HepG2 (cell line): ENCODE measurements around the gene IQGAP3. TPM values are rescaled to one million over a fixed set of nuclear protein-coding genes. Genes with fewer than 3 reads are reported as not detected.

Source experiments
- ATAC-seq: fragments of 200-7000 bp; cut with Tn5 transposase; 3 replicates; pipeline ENCODE4 v1.9.1; 2020; ENCODE audit warnings: mild to moderate bottlenecking, moderate library complexity
- BruUV-seq: library from RNA; stranded (reverse); fragments of 400-500 nt; replicated peaks from 2 replicates; lab custom pipeline; 2021; lab: Mats Ljungman, UMichigan
- CTCF ChIA-PET: fragments of 300-600 bp; formaldehyde crosslinking; extraction: SDS; loops from one replicate; lab custom pipeline; 2021; ENCODE audit warnings: low total read pairs, inconsistent platforms, low intra/inter-chr PET ratio; lab: Yijun Ruan, JAX
- POLR2A ChIA-PET: fragments of 350-600 bp; sonication (Branson Sonifier 250); formaldehyde crosslinking; loops from one replicate; lab custom pipeline; 2020; ENCODE audit warnings: antibody characterized with exemption, inconsistent platforms; lab: Yijun Ruan, JAX
- DNase-seq: peaks from one replicate; pipeline ENCODE4 v3.0.0-alpha.2; 2015; ENCODE audit warnings: low spot score
- FAIRE-seq: peaks from 3 replicates; lab custom pipeline; 2011; peaks lifted over from hg19 to GRCh38; lab: Jason Lieb, UNC
- H2AFZ ChIP-seq: one replicate; pipeline ENCODE4 v1.6.1; 2011; ENCODE audit warnings: low read length, inconsistent platforms
- H3K27ac ChIP-seq: fragments of 300-600 bp; 3 replicates; pipeline ENCODE4 v1.8.0; 2011; ENCODE audit warnings: mixed run types, mild to moderate bottlenecking, mixed read lengths, low read length, inconsistent platforms; ENCODE audit not compliant: insufficient read depth; ENCODE audit errors: extremely low read length
- H3K27me3 ChIP-seq, 2 experiments: fragments of 200-600 bp in 1 of 2; 2 replicates in 1 of 2; 3 replicates in 1 of 2; pipeline versions ENCODE4 v1.6.0 to v1.8.0; 2011; ENCODE audit warnings: low read length in 2 of 2, mild to moderate bottlenecking in 2 of 2, moderate library complexity in 2 of 2, inconsistent platforms in 1 of 2; ENCODE audit not compliant: insufficient read depth in 2 of 2, control insufficient read depth in 1 of 2
- H3K36me3 ChIP-seq, 2 experiments: fragments of 200-600 bp in 1 of 2; replicated peaks in 1 of 2; 2 replicates in 1 of 2; 3 replicates in 1 of 2; pipeline versions ENCODE4 v1.5.1 to v1.8.0; 2011; ENCODE audit warnings: low read length in 2 of 2, inconsistent platforms in 1 of 2; ENCODE audit not compliant: insufficient read depth in 2 of 2, control insufficient read depth in 1 of 2
- H3K4me1 ChIP-seq: 2 replicates; pipeline ENCODE4 v1.5.1; 2012; ENCODE audit warnings: low read length, inconsistent platforms; ENCODE audit not compliant: insufficient read depth
- H3K4me2 ChIP-seq: 2 replicates; pipeline ENCODE4 v1.6.0; 2011; ENCODE audit warnings: low read depth, low read length, inconsistent platforms
- H3K4me3 ChIP-seq, 3 experiments: fragments of 200-600 bp in 1 of 3; sonication (generic), shearing (Covaris generic) in 1 of 3; replicated peaks in 1 of 3; 2 replicates each; pipeline ENCODE4 v1.5.1; 2011 to 2016; ENCODE audit warnings: low read length in 3 of 3, inconsistent platforms in 2 of 3, low read depth in 2 of 3, mild to moderate bottlenecking in 2 of 3, control low read depth in 1 of 3, mixed read lengths in 1 of 3; ENCODE audit not compliant: insufficient read depth in 1 of 3
- H3K79me2 ChIP-seq: one replicate; pipeline ENCODE4 v1.6.1; 2011; ENCODE audit warnings: low read length, inconsistent platforms; ENCODE audit not compliant: insufficient read depth
- H3K9ac ChIP-seq: 2 replicates; pipeline ENCODE4 v1.6.0; 2011; ENCODE audit warnings: mild to moderate bottlenecking, low read depth, low read length, inconsistent platforms; ENCODE audit not compliant: insufficient read depth
- H3K9me3 ChIP-seq: 2 replicates; pipeline ENCODE4 v1.5.1; 2012; ENCODE audit warnings: mild to moderate bottlenecking, low read length
- H4K20me1 ChIP-seq: 2 replicates; pipeline ENCODE4 v1.6.0; 2011; ENCODE audit warnings: inconsistent platforms, mild to moderate bottlenecking, low read length, moderate library complexity; ENCODE audit not compliant: insufficient read depth
- ATAD3A ChIP-seq: sonication (generic); formaldehyde crosslinking; IDR thresholded peaks from 2 replicates; pipeline ENCODE4 v1.4.0; 2020; ENCODE audit warnings: missing genetic modification reagents
- CREM ChIP-seq, 2 experiments: sonication (generic) in 1 of 2; formaldehyde crosslinking in 1 of 2; IDR thresholded peaks; 2 replicates each; pipeline versions ENCODE4 v1.4.0 to v1.6.1; 2016 to 2020; ENCODE audit warnings: antibody characterized with exemption in 1 of 2, mild to moderate bottlenecking in 1 of 2, missing genetic modification reagents in 1 of 2
- ERF ChIP-seq: IDR thresholded peaks from 2 replicates; pipeline ENCODE4 v1.6.1; 2018; ENCODE audit warnings: missing biosample characterization, missing genetic modification reagents
- FOXK1 ChIP-seq: sonication (generic); formaldehyde crosslinking; IDR thresholded peaks from 2 replicates; pipeline ENCODE4 v1.4.0; 2020; ENCODE audit warnings: low read depth, missing genetic modification reagents, borderline replicate concordance
- JDP2 ChIP-seq: sonication (generic); formaldehyde crosslinking; IDR thresholded peaks from 2 replicates; pipeline ENCODE4 v1.8.1; 2022; ENCODE audit warnings: missing genetic modification reagents, borderline replicate concordance
- KDM6A ChIP-seq: IDR thresholded peaks from 2 replicates; pipeline ENCODE4 v1.6.1; 2016; ENCODE audit warnings: low read depth
- MTF1 ChIP-seq: sonication (generic); formaldehyde crosslinking; IDR thresholded peaks from 2 replicates; pipeline ENCODE4 v1.5.0; 2020; ENCODE audit warnings: missing genetic modification reagents
- MZF1 ChIP-seq: sonication (generic); formaldehyde crosslinking; IDR thresholded peaks from 2 replicates; pipeline ENCODE4 v1.8.1; 2023; ENCODE audit warnings: mild to moderate bottlenecking, missing genetic modification reagents, borderline replicate concordance
- SP140L ChIP-seq: sonication (generic); formaldehyde crosslinking; IDR thresholded peaks from 2 replicates; pipeline ENCODE4 v1.4.0; 2020; ENCODE audit warnings: missing genetic modification reagents, borderline replicate concordance
- YEATS2 ChIP-seq: sonication (generic); formaldehyde crosslinking; IDR thresholded peaks from 2 replicates; pipeline ENCODE4 v1.4.0; 2020; ENCODE audit warnings: missing genetic modification reagents, borderline replicate concordance
- YY1 ChIP-seq: IDR thresholded peaks from 2 replicates; pipeline ENCODE4 v1.6.1; 2011; ENCODE audit warnings: low read length, low read depth, moderate library complexity, mild to moderate bottlenecking; ENCODE audit not compliant: insufficient read depth, insufficient replicate concordance
- ZFP1 ChIP-seq: IDR thresholded peaks from 2 replicates; pipeline ENCODE4 v1.6.1; 2016
- ZNF12 ChIP-seq: sonication (generic); formaldehyde crosslinking; IDR thresholded peaks from 2 replicates; pipeline ENCODE4 v1.5.0; 2020; ENCODE audit warnings: missing genetic modification reagents
- ZNF572 ChIP-seq: sonication (generic); formaldehyde crosslinking; IDR thresholded peaks from 2 replicates; pipeline ENCODE4 v1.5.1; 2020; ENCODE audit warnings: mild to moderate bottlenecking, missing genetic modification reagents
- ZNF761 ChIP-seq: sonication (generic); formaldehyde crosslinking; conservative IDR thresholded peaks from 2 replicates; pipeline ENCODE4 v1.4.0; 2020; ENCODE audit warnings: mild to moderate bottlenecking, missing genetic modification reagents
- WGBS: methylation state at CpG from one replicate; pipeline ENCODE4 v1.1.6; 2017; ENCODE audit warnings: low lambda C conversion rate; 5-methylcytosine and 5-hydroxymethylcytosine counted together
- in situ Hi-C: cut with HindIII; loops from 2 replicates; pipeline ENCODE4 v1.10.0; 2017; ENCODE audit warnings: low pct_unique_long_range_greater_than_20kb; ENCODE audit not compliant: extremely low pct_ligation_motif_present
- intact Hi-C: fragments of 100-400 bp; cut with micrococcal nuclease; formaldehyde crosslinking; loops from one replicate; pipeline ENCODE4 v1.10.0; 2022; ENCODE audit not compliant: unreplicated experiment
- polyA plus RNA-seq, 8 experiments: library from polyadenylated mRNA; depleted of rRNA in 3 of 8; stranded (reverse) in 7 of 8; unstranded in 1 of 8; fragments of >200 nt; fragmentation: Illumina TruSeq in 4 of 8; extraction: Trizol in 4 of 8; gene quantifications; 2 replicates each; pipeline versions ENCODE4 v1.2.1 to v1.2.3, GENCODE V29; 2011 to 2016; ENCODE audit warnings: low read depth in 4 of 8, missing spikeins in 1 of 8, mixed read lengths in 1 of 8; ENCODE audit not compliant: insufficient read depth in 1 of 8
- total RNA-seq, 5 experiments: library from RNA; depleted of rRNA; stranded (reverse); fragments of >200 nt; fragmentation: Illumina TruSeq; extraction: Trizol; gene quantifications; 2 replicates each; pipeline ENCODE4 v1.2.3, GENCODE V29; 2016; ENCODE audit warnings: low read depth in 1 of 5
- TF ChIP-seq, protein P1 (sequence below): sonication (generic); formaldehyde crosslinking; IDR thresholded peaks from 2 replicates; pipeline ENCODE4 v1.4.0; 2020; ENCODE audit warnings: missing genetic modification reagents
- TF ChIP-seq, protein P2 (sequence below): sonication (generic); formaldehyde crosslinking; IDR thresholded peaks from 2 replicates; pipeline ENCODE4 v1.4.0; 2020; ENCODE audit warnings: mild to moderate bottlenecking, missing genetic modification reagents
- TF ChIP-seq, protein P3 (sequence below): sonication (generic); formaldehyde crosslinking; IDR thresholded peaks from 2 replicates; pipeline ENCODE4 v1.5.0; 2020; ENCODE audit warnings: mild to moderate bottlenecking, missing genetic modification reagents
- TF ChIP-seq, protein P4 (sequence below): sonication (generic); formaldehyde crosslinking; IDR thresholded peaks from 2 replicates; pipeline ENCODE4 v1.8.0; 2022; ENCODE audit warnings: low read depth, missing genetic modification reagents
- TF ChIP-seq, protein P5 (sequence below): sonication (generic); formaldehyde crosslinking; IDR thresholded peaks from 2 replicates; pipeline ENCODE4 v1.4.0; 2020; ENCODE audit warnings: mild to moderate bottlenecking, low read depth, missing genetic modification reagents

The IQGAP3 gene
- total and polyA plus RNA-seq, 2 of the 13 experiments (the other 11 are each of a cell fraction or from before 2014, with no cell fraction given) = 13.5 to 14.1 TPM

DNA sequence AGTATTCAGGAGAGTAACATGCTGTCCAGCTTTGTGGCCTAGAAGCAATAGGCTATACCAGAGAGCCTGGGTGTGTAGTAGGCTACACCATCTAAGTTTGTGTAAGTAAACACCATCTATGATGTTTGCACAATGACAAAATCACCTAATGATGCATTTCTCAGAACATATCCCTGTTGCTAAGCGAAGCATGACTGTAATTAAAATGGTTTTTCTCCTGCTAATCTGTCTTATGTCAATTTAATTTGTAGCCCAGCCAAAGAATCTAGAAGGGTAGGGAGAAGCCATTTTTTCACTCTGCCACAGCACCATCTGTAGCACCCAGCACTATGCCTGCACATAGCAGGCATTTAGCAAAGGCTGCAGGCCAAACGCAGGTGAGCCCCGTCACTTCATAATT, 5.2 kb upstream of the IQGAP3 start:
- no peaks in the 10 kb centered on the region for H3K36me3 ChIP-seq
- WGBS = 41% methylated on average over 3 of the region's 3 CpGs
- no peak overlapping the region for H3K9ac ChIP-seq
- no peak overlapping the region for H3K4me3 ChIP-seq
- no peak overlapping the region for H3K27ac ChIP-seq
- TF ChIP-seq ERF (no peak), MZF1 (CRISPR knock-in tag) (no peak), YEATS2 (CRISPR knock-in tag) (no peak), ZFP1 (no peak), SP140L (no peak), FOXK1 (CRISPR knock-in tag) (no peak), ZNF12 (CRISPR knock-in tag) (no peak), ATAD3A (CRISPR knock-in tag) (no peak), ZNF761 (CRISPR knock-in tag) (no peak), JDP2 (CRISPR knock-in tag) (no peak), YY1 (no peak), MTF1 (no peak), ZNF572 (no peak), CREM (IDR thresholded peaks at IDR 0.05) (no peak), CREM (CRISPR knock-in tag; IDR thresholded peaks at IDR 0.05) (no peak), KDM6A (no peak)
- TF ChIP-seq, protein P1, sequence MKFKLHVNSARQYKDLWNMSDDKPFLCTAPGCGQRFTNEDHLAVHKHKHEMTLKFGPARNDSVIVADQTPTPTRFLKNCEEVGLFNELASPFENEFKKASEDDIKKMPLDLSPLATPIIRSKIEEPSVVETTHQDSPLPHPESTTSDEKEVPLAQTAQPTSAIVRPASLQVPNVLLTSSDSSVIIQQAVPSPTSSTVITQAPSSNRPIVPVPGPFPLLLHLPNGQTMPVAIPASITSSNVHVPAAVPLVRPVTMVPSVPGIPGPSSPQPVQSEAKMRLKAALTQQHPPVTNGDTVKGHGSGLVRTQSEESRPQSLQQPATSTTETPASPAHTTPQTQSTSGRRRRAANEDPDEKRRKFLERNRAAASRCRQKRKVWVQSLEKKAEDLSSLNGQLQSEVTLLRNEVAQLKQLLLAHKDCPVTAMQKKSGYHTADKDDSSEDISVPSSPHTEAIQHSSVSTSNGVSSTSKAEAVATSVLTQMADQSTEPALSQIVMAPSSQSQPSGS (CRISPR knock-in tag) = no peak
- TF ChIP-seq, protein P2, sequence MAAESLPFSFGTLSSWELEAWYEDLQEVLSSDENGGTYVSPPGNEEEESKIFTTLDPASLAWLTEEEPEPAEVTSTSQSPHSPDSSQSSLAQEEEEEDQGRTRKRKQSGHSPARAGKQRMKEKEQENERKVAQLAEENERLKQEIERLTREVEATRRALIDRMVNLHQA (CRISPR knock-in tag) = no peak
- TF ChIP-seq, protein P3, sequence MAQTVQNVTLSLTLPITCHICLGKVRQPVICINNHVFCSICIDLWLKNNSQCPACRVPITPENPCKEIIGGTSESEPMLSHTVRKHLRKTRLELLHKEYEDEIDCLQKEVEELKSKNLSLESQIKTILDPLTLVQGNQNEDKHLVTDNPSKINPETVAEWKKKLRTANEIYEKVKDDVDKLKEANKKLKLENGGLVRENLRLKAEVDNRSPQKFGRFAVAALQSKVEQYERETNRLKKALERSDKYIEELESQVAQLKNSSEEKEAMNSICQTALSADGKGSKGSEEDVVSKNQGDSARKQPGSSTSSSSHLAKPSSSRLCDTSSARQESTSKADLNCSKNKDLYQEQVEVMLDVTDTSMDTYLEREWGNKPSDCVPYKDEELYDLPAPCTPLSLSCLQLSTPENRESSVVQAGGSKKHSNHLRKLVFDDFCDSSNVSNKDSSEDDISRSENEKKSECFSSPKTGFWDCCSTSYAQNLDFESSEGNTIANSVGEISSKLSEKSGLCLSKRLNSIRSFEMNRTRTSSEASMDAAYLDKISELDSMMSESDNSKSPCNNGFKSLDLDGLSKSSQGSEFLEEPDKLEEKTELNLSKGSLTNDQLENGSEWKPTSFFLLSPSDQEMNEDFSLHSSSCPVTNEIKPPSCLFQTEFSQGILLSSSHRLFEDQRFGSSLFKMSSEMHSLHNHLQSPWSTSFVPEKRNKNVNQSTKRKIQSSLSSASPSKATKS (CRISPR knock-in tag) = no peak
- TF ChIP-seq, protein P4, sequence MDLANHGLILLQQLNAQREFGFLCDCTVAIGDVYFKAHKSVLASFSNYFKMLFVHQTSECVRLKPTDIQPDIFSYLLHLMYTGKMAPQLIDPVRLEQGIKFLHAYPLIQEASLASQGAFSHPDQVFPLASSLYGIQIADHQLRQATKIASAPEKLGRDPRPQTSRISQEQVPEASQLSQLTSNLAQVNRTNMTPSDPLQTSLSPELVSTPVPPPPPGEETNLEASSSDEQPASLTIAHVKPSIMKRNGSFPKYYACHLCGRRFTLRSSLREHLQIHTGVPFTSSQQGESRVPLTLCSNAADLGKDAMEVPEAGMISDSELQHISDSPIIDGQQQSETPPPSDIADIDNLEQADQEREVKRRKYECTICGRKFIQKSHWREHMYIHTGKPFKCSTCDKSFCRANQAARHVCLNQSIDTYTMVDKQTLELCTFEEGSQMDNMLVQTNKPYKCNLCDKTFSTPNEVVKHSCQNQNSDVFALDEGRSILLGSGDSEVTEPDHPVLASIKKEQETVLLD = no peak
- TF ChIP-seq, protein P5, sequence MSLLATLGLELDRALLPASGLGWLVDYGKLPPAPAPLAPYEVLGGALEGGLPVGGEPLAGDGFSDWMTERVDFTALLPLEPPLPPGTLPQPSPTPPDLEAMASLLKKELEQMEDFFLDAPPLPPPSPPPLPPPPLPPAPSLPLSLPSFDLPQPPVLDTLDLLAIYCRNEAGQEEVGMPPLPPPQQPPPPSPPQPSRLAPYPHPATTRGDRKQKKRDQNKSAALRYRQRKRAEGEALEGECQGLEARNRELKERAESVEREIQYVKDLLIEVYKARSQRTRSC (CRISPR knock-in tag) = no peak
- DNase-seq = no peak
- POLR2A ChIA-PET = no interaction called here
- no peak overlapping the region for H3K4me2 ChIP-seq
- in situ Hi-C loops = no loop called here
- intact Hi-C loops = no loop called here
- H3K27me3 ChIP-seq = peaks cover 6 to 41% of the 10 kb centered on the region in 2 experiments; a peak in 4 of 5 replicates
- CTCF ChIA-PET = no interaction called here
- no TSS peak for BruUV-seq
- ATAC-seq = no peak
- H3K9me3 ChIP-seq = no peaks in the 10 kb centered on the region
- no peak overlapping the region for H2AFZ ChIP-seq
- FAIRE-seq = no peak
- peaks cover 20% of the 10 kb centered on the region for H3K4me1 ChIP-seq
- no peaks in the 10 kb centered on the region for H4K20me1 ChIP-seq
- no peaks in the 10 kb centered on the region for H3K79me2 ChIP-seq
